Neuronal stem cell (in vitro differentiated cells): ENCODE data around the gene KRT82.
"Not testable (repeated sequence)": the region's sequence is repeated elsewhere in the genome, so short reads cannot be mapped to it uniquely, and the experiment has no call there.

Experiments
- DNase-seq: peaks from one replicate; pipeline ENCODE4 v3.0.0-alpha.2; 2013; ENCODE audit warnings: low spot score
- H2AFZ ChIP-seq: one replicate; pipeline ENCODE4 v1.6.1; 2013; ENCODE audit warnings: mild to moderate bottlenecking, low read length, inconsistent platforms
- H2AK5ac ChIP-seq: 2 replicates; pipeline ENCODE4 v1.6.1; 2013; ENCODE audit warnings: low read depth, mild to moderate bottlenecking, inconsistent platforms, low read length, moderate library complexity, mixed read lengths
- H2BK120ac ChIP-seq: 2 replicates; pipeline ENCODE4 v1.6.1; 2013; ENCODE audit warnings: low read depth, mild to moderate bottlenecking, inconsistent platforms, low read length, moderate library complexity, mixed read lengths
- H2BK12ac ChIP-seq: one replicate; pipeline ENCODE4 v1.6.1; 2013; ENCODE audit warnings: low read length, inconsistent platforms
- H2BK15ac ChIP-seq: 2 replicates; pipeline ENCODE4 v1.6.1; 2013; ENCODE audit warnings: mild to moderate bottlenecking, low read length, inconsistent platforms, mixed read lengths
- H2BK5ac ChIP-seq: one replicate; pipeline ENCODE4 v1.6.1; 2013; ENCODE audit warnings: inconsistent platforms, mild to moderate bottlenecking, low read length, moderate library complexity
- H3K14ac ChIP-seq: one replicate; pipeline ENCODE4 v1.6.1; 2013; ENCODE audit warnings: low read length, inconsistent platforms
- H3K18ac ChIP-seq: 2 replicates; pipeline ENCODE4 v1.6.1; 2013; ENCODE audit warnings: low read length, inconsistent platforms
- H3K23ac ChIP-seq: 2 replicates; pipeline ENCODE4 v1.6.1; 2013; ENCODE audit warnings: low read depth, mild to moderate bottlenecking, mixed read lengths, low read length, inconsistent platforms; ENCODE audit not compliant: poor library complexity
- H3K27ac ChIP-seq: replicated peaks from 3 replicates; pipeline ENCODE4 v1.5.1; 2013; ENCODE audit warnings: low read length, inconsistent platforms
- H3K27me3 ChIP-seq, 3 experiments: 2 replicates each; pipeline ENCODE4 v1.6.1; 2013; ENCODE audit warnings: low read length in 3 of 3, mild to moderate bottlenecking in 2 of 3, inconsistent platforms in 1 of 3, low read depth in 1 of 3, mixed read lengths in 1 of 3, moderate library complexity in 1 of 3; ENCODE audit not compliant: control insufficient read depth in 3 of 3, insufficient read depth in 3 of 3
- H3K36me3 ChIP-seq, 2 donors: replicated peaks in 1 of 2; 2 replicates each; pipeline ENCODE4 v1.6.1; 2013; ENCODE audit warnings: low read length in 2 of 2; ENCODE audit not compliant: control insufficient read depth in 2 of 2, insufficient read depth in 2 of 2
- H3K4ac ChIP-seq: 2 replicates; pipeline ENCODE4 v1.6.1; 2013; ENCODE audit warnings: inconsistent platforms, mild to moderate bottlenecking, low read length, moderate library complexity
- H3K4me1 ChIP-seq, 2 donors: 1 replicate in 1 of 2; 2 replicates in 1 of 2; pipeline ENCODE4 v1.6.1; 2013; ENCODE audit warnings: low read length in 2 of 2, low read depth in 1 of 2; ENCODE audit not compliant: control insufficient read depth in 2 of 2, insufficient read depth in 1 of 2
- H3K4me2 ChIP-seq: one replicate; pipeline ENCODE4 v1.6.1; 2013; ENCODE audit warnings: mild to moderate bottlenecking, low read length, inconsistent platforms; ENCODE audit not compliant: insufficient read depth, poor library complexity, severe bottlenecking
- H3K4me3 ChIP-seq, 2 donors: 2 replicates each; pipeline ENCODE4 v1.5.1; 2013; ENCODE audit warnings: low read length in 2 of 2, mild to moderate bottlenecking in 2 of 2, inconsistent platforms in 1 of 2, moderate library complexity in 1 of 2
- H3K79me1 ChIP-seq: one replicate; pipeline ENCODE4 v1.6.1; 2013; ENCODE audit warnings: low read depth, mild to moderate bottlenecking, inconsistent platforms, low read length, moderate library complexity
- H3K9ac ChIP-seq: one replicate; pipeline ENCODE4 v1.6.1; 2013; ENCODE audit warnings: mild to moderate bottlenecking, low read depth, low read length, inconsistent platforms; ENCODE audit not compliant: poor library complexity
- H3K9me3 ChIP-seq, 2 donors: replicated peaks in 1 of 2; 2 replicates each; pipeline versions ENCODE3 to v1.6.1; 2013; ENCODE audit warnings: low read length in 2 of 2, mild to moderate bottlenecking in 2 of 2, inconsistent platforms in 1 of 2, low read depth in 1 of 2, mixed read lengths in 1 of 2, moderate library complexity in 1 of 2; ENCODE audit not compliant: control insufficient read depth in 2 of 2, insufficient read depth in 1 of 2
- H4K8ac ChIP-seq: one replicate; pipeline ENCODE4 v1.6.1; 2013; ENCODE audit warnings: low read depth, mild to moderate bottlenecking, inconsistent platforms, low read length, moderate library complexity
- H4K91ac ChIP-seq: one replicate; pipeline ENCODE4 v1.6.1; 2013; ENCODE audit warnings: low read length, low read depth, mild to moderate bottlenecking, inconsistent platforms; ENCODE audit not compliant: poor library complexity
- WGBS, 2 donors: extraction: QIAGEN DNeasy Blood & Tissue Kit; methylation state at CpG; one replicate each; pipeline ENCODE4 v1.1.7; 2013; ENCODE audit warnings: missing lambda C conversion rate in 2 of 2, mixed read lengths in 1 of 2; ENCODE audit not compliant: insufficient read length in 2 of 2, insufficient replicate concordance in 1 of 2; ENCODE audit errors: extremely low coverage in 2 of 2; 5-methylcytosine and 5-hydroxymethylcytosine counted together

KRT82 gene

DNA sequence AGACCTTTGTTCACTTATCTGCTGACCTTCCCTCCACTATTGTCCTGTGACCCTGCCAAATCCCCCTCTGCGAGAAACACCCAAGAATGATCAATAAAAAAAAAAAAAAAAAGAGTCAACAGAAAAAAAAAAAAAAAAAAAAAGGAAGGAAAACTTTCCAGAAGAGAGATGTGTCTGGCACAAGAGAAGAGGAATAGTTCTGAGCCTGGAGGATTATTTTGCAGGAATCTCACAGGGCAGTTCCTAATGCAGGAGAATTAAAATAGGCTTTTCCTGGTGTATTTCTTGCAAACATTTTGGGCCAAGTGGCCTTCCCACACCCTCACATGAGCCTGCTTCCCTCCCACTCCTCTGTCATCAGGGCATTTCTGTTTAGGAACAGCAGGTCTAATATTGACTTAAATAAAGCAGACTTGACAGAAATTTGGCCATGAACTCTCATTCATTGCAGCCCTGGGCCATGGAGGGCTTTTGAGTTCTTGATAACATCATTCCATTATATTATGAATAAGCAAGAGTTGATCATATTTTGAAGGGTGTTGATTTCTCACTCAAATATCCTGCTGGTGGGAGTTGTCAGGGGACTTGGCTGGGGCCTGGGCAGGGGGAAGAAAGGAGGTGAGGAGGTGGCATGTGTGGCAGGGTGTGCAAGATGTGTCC lies 4.6 kb upstream of the KRT82 start:
- H2BK12ac ChIP-seq, H4K91ac ChIP-seq, DNase-seq, H2BK5ac ChIP-seq, H3K23ac ChIP-seq, H3K14ac ChIP-seq, H2AFZ ChIP-seq, H3K27ac ChIP-seq, H4K8ac ChIP-seq, H3K4me3 ChIP-seq, H2BK15ac ChIP-seq, H3K36me3 ChIP-seq, H2BK120ac ChIP-seq, H3K9me3 ChIP-seq, H3K79me1 ChIP-seq, H3K27me3 ChIP-seq, H3K4me2 ChIP-seq, H3K4ac ChIP-seq, H3K18ac ChIP-seq, H3K9ac ChIP-seq: not testable (repeated sequence)
- WGBS, 2 donors = no CpG with 5 or more reads among the region's 1 CpG
- Histone ChIP-seq H2AK5ac (peak overlapping the region; percentile 13), H3K4me1 (peaks cover 0 to 23% of the 10 kb centered on the region in 2 donors)

DNA sequence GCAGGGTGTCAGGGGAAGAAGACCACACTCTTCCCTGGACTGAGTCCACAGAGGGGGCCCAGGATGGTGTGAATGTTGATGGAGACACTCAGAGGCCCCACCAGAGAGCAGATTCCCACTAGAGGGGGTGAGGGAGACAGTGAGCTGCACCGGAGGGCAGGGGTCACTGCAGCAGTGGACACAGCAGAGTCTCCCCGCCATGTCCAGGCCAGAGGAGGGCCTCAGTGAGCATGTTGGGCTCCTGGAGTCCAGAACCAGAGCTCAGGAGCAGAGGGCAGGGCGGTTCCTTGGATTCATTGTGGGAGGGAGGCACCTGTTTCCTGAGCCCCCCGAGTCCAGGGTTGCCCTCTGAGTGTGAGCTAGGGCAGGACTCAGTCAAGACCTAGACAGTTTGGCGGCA lies 1.8 kb upstream of the KRT82 start:
- Histone ChIP-seq H3K27me3 (no peaks in the 10 kb centered on the region), H4K8ac (no peak overlapping the region), H3K23ac (no peak overlapping the region), H3K79me1 (no peaks in the 10 kb centered on the region), H3K4me2 (no peak overlapping the region), H2BK12ac (peak overlapping the region; percentile 28), H3K9ac (no peak overlapping the region), H3K36me3 (no peaks in the 10 kb centered on the region), H3K27ac (no peak overlapping the region), H3K14ac (no peak overlapping the region), H3K9me3 (peaks cover 0 to 10% of the 10 kb centered on the region in 2 donors), H2BK15ac (peak overlapping the region; percentile 69), H2BK5ac (no peak overlapping the region), H3K4me3 (no peak overlapping the region), H2AK5ac (peak overlapping the region; percentile 40), H3K4me1 (peaks cover 0 to 9% of the 10 kb centered on the region in 2 donors), H3K4ac (no peak overlapping the region), H2AFZ (no peak overlapping the region), H4K91ac (no peak overlapping the region), H2BK120ac (no peak overlapping the region), H3K18ac (no peak overlapping the region)
- no peak for DNase-seq
- no CpG with 5 or more reads among the region's 5 CpGs for WGBS, 2 donors

DNA sequence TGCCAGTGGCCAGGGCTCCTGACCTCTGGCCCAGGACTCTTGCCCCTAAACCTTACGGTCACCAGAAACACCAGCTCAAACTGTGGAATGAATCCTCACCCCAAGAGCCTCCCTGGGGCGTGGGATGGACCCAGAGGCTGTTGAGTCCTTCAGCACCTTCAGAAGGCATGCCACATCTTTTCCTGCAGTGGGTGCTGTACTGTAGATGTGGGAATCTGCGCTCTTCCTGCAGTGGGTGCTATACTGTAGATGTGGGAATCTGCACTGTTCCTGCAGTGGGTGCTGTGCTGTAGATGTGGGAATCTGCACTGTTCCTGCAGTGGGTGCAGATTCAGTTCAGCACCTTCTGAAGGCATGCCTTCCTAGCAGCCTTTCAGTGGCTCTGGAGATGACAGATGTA lies 1.2 kb downstream of the KRT82 start:
- DNase-seq = no peak
- Histone ChIP-seq H3K4me3 (no peak overlapping the region), H2BK12ac (no peak overlapping the region), H3K18ac (no peak overlapping the region), H3K9me3 (peaks cover 0 to 5% of the 10 kb centered on the region in 2 donors), H3K27ac (no peak overlapping the region), H3K36me3 (no peaks in the 10 kb centered on the region), H3K4ac (no peak overlapping the region), H3K4me2 (no peak overlapping the region), H3K79me1 (no peaks in the 10 kb centered on the region), H3K23ac (no peak overlapping the region), H2BK15ac (no peak overlapping the region), H2BK5ac (no peak overlapping the region), H4K91ac (no peak overlapping the region), H3K4me1 (no peaks in the 10 kb centered on the region), H4K8ac (no peak overlapping the region), H2BK120ac (no peak overlapping the region), H3K27me3 (no peaks in the 10 kb centered on the region), H2AFZ (no peak overlapping the region), H2AK5ac (no peak overlapping the region), H3K14ac (no peak overlapping the region), H3K9ac (no peak overlapping the region)
- no CpG with 5 or more reads among the region's 3 CpGs for WGBS, 2 donors

DNA sequence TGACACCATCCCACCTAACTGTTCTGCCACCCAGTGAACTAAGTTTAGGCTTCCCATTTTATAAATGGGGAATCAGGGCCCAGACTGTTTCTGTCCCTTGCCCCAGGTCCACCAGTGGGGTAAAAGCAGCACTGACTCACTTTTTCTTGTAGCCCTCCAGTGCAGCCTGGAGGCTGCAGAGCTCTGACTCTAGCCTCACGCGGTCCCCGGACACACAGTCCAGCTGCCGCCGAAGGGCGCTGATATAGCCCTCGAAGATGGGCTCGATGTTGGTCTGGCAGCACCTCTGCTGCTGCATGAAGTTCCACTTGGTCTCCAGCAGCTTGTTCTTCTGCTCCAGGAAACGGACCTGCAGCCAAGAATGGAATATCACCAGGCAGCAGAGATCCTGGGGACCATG lies 2.6 kb downstream of the KRT82 start:
- Histone ChIP-seq H3K4me2 (no peak overlapping the region), H3K18ac (no peak overlapping the region), H3K4me3 (no peak overlapping the region), H4K91ac (no peak overlapping the region), H2AFZ (no peak overlapping the region), H3K79me1 (no peaks in the 10 kb centered on the region), H3K4me1 (no peaks in the 10 kb centered on the region), H3K23ac (no peak overlapping the region), H2BK15ac (no peak overlapping the region), H3K9me3 (peaks cover 0 to 5% of the 10 kb centered on the region in 2 donors), H3K27ac (no peak overlapping the region), H4K8ac (no peak overlapping the region), H3K27me3 (no peaks in the 10 kb centered on the region), H3K4ac (no peak overlapping the region), H3K14ac (no peak overlapping the region), H3K9ac (no peak overlapping the region), H3K36me3 (no peaks in the 10 kb centered on the region), H2BK12ac (no peak overlapping the region), H2BK120ac (peak overlapping the region; percentile 7), H2BK5ac (no peak overlapping the region), H2AK5ac (no peak overlapping the region)
- no CpG with 5 or more reads among the region's 9 CpGs for WGBS, 2 donors
- no peak for DNase-seq
